Fibroblast of lung (primary cell): Measurements from ENCODE around the gene SLC12A9.

Experiments
- EZH2 ChIP-seq: IDR thresholded peaks from 2 replicates; pipeline ENCODE4 v1.5.1; 2012; ENCODE audit warnings: low read length, control low read depth, mild to moderate bottlenecking; ENCODE audit errors: missing control alignments
- TF ChIP-seq, protein P1 (sequence below), 2 donors: IDR thresholded peaks in 1 of 2; conservative IDR thresholded peaks in 1 of 2; 1 replicate in 1 of 2; 2 replicates in 1 of 2; pipeline ENCODE4 v1.5.1; 2011 to 2012; ENCODE audit warnings: low read length in 2 of 2, control low read depth in 1 of 2, inconsistent platforms in 1 of 2, low read depth in 1 of 2, mild to moderate bottlenecking in 1 of 2

DNA sequence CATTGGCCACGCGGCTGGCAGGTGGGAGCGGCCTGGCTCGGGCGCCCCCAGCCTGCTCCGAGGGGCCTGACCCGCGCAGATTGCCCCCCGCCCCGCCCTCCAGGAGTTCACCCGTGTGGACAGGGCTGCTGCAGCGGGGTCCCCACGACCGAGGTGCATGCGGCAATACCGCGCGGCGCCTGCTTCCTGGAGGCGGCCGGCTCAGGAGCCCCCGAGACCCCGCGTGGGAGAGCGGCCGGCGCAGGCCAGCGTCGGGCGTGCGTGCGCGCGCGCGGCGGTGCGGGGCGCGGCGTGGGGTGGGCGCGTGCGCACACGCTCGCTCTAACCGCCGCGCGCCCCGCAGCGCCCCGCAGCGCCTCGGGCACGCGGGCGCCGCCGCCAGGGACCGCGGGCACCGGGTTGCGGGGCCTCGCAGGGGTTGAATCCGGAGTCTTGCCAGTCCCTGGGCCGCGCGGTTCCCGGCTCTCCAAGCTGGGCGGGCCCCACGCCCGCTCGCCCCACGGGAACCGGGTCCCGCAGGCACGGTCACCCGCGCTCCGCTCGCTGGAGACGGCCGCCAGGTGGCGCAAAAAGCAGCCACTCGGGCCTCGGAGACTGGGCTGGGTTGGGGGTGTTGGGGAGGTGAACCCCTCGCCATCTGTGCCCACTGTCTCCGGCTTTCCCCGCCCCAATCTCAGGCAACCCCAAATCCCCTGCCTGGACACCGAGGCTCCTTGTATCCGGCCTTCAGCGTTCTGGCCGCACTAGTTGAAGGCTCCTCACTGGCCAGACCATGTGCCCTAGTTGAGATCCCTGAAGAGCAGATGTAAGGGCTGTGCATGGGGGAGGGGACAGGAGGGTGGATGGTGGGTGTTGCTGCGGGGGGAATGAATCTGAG, 44.5 kb downstream of the SLC12A9 start:
- TF ChIP-seq, protein P1, sequence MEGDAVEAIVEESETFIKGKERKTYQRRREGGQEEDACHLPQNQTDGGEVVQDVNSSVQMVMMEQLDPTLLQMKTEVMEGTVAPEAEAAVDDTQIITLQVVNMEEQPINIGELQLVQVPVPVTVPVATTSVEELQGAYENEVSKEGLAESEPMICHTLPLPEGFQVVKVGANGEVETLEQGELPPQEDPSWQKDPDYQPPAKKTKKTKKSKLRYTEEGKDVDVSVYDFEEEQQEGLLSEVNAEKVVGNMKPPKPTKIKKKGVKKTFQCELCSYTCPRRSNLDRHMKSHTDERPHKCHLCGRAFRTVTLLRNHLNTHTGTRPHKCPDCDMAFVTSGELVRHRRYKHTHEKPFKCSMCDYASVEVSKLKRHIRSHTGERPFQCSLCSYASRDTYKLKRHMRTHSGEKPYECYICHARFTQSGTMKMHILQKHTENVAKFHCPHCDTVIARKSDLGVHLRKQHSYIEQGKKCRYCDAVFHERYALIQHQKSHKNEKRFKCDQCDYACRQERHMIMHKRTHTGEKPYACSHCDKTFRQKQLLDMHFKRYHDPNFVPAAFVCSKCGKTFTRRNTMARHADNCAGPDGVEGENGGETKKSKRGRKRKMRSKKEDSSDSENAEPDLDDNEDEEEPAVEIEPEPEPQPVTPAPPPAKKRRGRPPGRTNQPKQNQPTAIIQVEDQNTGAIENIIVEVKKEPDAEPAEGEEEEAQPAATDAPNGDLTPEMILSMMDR (conservative IDR thresholded peaks at IDR 0.05 in 1 of 2, IDR thresholded peaks at IDR 0.05 in 1 of 2; ENCODE audit: low read depth in 1 of 2, low read length in 2 of 2), result peak; percentile 59 to 63
- no peak for TF ChIP-seq EZH2
